ENCODE results near the gene SEPTIN10.
"Not testable (repeated sequence)": the region's sequence is repeated elsewhere in the genome, so short reads cannot be mapped to it uniquely, and the experiment has no call there.

The SEPTIN10 gene

GRCh38 chr2:109633284-109633961 is 19.7 kb upstream of the SEPTIN10 start:
- DNase-seq (ENCODE audit: low read depth), result no peak

- no peak for DNase-seq (ENCODE audit: low read depth)
Measured at GRCh38 chr2:109632158-109632789, 18.5 kb upstream of the SEPTIN10 start.

GRCh38 chr2:109631741-109632140 is 18.0 kb upstream of the SEPTIN10 start:
- DNase-seq (ENCODE audit: low read depth), result no peak

GRCh38 chr2:109630441-109631430 is 17.0 kb upstream of the SEPTIN10 start:
- no peak for DNase-seq (ENCODE audit: low read depth)

GRCh38 chr2:109629867-109630266 is 16.1 kb upstream of the SEPTIN10 start:
- DNase-seq (ENCODE audit: low read depth), result no peak

- DNase-seq (ENCODE audit: low read depth), result not testable (repeated sequence)
Measured at GRCh38 chr2:109628321-109628720, 14.6 kb upstream of the SEPTIN10 start.

GRCh38 chr2:109624339-109624738 is 10.6 kb upstream of the SEPTIN10 start:
- no peak for DNase-seq (ENCODE audit: low read depth)

GRCh38 chr2:109623923-109624322 is 10.2 kb upstream of the SEPTIN10 start:
- DNase-seq (ENCODE audit: low read depth), result no peak

- no peak for DNase-seq (ENCODE audit: low read depth)
Measured at GRCh38 chr2:109623297-109623696, 9.5 kb upstream of the SEPTIN10 start.

- no peak for DNase-seq (ENCODE audit: low read depth)
Measured at GRCh38 chr2:109619032-109619615, 5.4 kb upstream of the SEPTIN10 start.

GRCh38 chr2:109616184-109616583 is 2.4 kb upstream of the SEPTIN10 start:
- DNase-seq (ENCODE audit: low read depth), result no peak

- DNase-seq (ENCODE audit: low read depth), result peak; percentile 29
Measured at GRCh38 chr2:109615637-109616144, 1.9 kb upstream of the SEPTIN10 start.

- peak; percentile 33 for DNase-seq (ENCODE audit: low read depth)
Measured at GRCh38 chr2:109614715-109615636, 1.2 kb upstream of the SEPTIN10 start.

- DNase-seq (ENCODE audit: low read depth), result peak; percentile 76
Measured at GRCh38 chr2:109613081-109613921, 465 bp downstream of the SEPTIN10 start.

GRCh38 chr2:109611467-109612095 is 2.2 kb downstream of the SEPTIN10 start:
- DNase-seq (ENCODE audit: low read depth), result peak; percentile 86

- DNase-seq (ENCODE audit: low read depth), result peak; percentile 84
Measured at GRCh38 chr2:109609352-109610024, 4.3 kb downstream of the SEPTIN10 start.

- DNase-seq (ENCODE audit: low read depth), result peak; percentile 55
Measured at GRCh38 chr2:109607766-109608165, 6.0 kb downstream of the SEPTIN10 start.

GRCh38 chr2:109604597-109604996 is 9.2 kb downstream of the SEPTIN10 start:
- DNase-seq (ENCODE audit: low read depth), result peak; percentile 61

Data from EH (cell line).